ENCODE measurements around the gene TRAPPC1.
"Not testable (repeated sequence)": the region's sequence is repeated elsewhere in the genome, so short reads cannot be mapped to it uniquely, and the experiment has no call there.

The TRAPPC1 gene, protein sequence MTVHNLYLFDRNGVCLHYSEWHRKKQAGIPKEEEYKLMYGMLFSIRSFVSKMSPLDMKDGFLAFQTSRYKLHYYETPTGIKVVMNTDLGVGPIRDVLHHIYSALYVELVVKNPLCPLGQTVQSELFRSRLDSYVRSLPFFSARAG

DNA sequence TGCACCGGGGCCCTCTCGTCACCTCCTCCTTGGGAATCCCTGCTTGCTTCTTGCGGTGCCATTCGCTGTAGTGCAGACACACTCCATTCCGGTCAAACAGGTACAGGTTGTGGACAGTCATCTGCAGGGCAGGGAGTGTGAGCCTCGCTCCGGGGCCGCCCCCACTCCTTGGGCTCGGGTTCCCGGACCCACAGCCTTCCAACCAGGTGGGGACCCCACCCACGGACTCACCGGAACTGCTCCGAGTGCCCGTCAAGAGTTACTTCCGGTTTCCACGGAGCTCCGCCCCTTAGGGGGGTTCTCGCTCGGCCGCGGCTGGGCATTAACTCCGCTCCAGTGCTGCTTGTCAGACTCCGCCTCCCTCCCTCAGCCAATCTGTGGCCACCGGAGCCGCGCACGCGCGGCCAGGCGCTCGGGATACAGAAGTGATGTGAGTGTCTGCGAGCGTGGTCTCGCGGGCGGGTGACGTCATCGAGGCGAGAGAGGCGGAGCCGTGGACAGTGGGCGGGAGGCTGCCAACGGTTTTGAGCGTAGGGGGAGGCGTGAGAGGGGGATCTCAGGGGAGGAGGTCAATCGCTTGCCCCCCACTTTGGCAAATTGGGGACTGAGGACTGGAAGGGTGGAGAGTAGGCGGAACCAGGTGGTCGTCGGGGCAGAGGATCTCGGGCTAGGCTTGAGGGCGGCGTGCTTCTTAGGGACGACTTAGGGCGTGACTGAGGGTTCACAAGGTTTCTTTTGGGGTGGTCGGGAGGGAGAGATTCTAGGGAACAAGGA is at the start of gene TRAPPC1, which contains the start of gene CNTROB:
Gene TRAPPC1 (minus strand): TSS at position 238 of the 774 bp plus-strand sequence. CDS start 117 bp downstream, at position 121.
Gene CNTROB (plus strand): TSS at position 498 of the 774 bp plus-strand sequence. CDS start 874 bp downstream, outside the sequence.
- peak; percentile 82 to 88 for DNase-seq

DNA sequence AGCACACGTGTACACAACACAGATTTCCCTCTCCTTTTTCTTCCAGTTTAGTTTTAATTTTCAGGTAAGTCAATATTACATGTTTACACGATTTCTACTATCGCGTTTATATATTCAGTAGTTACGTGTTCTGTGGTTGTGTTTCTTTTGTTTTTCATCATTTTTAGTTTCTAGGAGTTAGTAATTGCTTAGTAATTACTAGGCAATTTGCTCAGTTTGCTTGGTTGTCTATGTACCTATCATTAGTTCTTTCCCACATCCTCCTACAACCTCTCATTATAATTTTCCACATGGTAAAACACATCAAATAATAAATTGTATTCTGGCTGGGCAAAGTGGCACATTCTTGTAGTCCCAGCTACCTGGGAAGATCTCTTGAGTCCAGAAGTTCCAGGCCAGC is 46.1 kb upstream of the TRAPPC1 start:
- no peak for DNase-seq

DNA sequence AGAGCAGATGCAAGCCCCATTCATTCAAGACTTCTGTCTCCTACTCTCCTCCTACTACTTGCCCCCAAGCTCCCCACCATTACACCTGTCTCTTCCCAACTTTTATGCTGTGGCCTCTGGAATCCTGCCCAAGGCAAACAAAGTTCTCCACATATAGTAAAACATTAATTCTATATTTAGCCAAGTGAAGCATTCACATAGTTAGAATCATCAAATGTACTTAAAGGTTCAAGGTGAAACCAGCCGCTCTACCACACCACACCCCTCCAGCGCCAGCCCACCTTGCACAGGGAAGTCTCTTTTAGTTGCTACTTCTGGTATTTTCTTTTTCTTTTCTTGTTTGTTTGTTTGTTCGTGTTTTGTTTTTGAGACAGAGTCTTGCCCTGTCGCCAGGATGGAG is 45.3 kb upstream of the TRAPPC1 start:
- DNase-seq: no peak

DNA sequence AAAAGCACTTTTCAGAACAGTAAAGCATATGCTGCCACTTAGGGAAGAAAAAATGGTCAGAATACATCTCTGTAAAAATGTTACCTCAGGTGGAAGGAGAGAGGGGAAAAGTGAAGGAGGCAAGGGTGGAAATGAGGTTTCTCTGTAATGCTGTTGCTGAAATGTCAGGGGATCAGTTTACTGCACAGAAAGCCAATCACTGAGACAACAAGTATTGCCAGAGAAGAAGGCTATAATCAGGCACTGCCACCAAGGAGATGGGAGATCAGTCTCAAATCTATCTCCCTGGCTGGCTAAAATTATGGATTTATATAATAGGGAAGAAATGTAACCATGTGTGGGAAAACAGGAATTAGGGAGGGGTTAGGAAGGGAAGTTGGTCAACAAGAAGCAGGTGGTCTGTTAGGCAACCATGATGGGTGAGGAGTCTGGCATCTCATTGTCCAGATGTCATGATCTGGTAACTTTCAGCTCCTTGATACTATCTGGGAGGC is 42.9 kb upstream of the TRAPPC1 start:
- DNase-seq: no peak

DNA sequence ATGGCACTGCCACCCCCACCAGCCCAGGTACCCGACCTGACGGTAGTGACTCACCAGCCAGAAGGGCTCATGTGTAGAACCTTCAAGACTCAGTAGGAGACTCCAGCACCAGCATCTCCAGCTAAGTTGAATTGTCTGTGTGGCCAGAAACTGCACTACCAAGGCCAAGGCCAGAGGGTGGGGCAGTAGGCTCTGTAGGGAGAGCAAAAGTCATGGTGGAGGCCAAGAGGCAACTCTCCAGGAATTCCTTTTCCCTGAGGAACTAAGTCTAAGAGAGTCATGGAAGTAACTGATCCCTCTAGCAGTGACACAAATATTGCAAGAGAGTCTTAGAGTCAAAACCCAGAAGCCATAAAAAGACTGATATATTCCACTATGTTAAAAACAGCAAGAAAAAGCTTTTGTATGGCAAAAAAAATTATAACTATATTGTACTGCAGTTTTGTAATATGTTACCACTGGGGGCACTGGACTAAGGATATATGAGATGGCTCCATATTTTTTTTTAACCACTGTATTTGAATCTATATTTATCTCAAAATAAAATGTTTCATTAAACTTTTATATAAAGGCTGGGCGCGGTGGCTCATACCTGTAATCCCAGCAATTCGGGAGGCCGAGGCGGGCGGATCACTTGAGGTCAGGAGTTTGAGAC is 40.5 kb upstream of the TRAPPC1 start:
- no peak for DNase-seq

DNA sequence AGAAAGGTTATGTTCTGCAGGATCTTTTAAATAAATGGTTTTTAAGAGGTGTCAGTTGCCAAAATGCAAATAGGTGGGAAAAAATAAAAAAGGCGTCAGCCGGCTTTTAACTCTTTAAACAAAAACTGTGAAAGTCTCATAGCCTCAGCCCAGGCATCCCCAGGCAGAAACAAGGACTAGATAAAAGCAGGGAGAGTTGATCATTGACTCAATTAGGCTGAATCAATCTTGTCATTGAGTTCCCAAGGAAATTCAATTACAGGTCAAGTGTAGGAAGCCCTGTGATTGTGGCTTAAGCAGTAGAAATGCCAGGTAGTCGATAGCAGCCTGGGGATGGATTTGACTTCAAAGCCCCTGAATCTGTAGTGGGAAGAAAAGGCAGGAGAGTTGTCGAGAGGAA is 39.9 kb upstream of the TRAPPC1 start:
- no peak for DNase-seq

DNA sequence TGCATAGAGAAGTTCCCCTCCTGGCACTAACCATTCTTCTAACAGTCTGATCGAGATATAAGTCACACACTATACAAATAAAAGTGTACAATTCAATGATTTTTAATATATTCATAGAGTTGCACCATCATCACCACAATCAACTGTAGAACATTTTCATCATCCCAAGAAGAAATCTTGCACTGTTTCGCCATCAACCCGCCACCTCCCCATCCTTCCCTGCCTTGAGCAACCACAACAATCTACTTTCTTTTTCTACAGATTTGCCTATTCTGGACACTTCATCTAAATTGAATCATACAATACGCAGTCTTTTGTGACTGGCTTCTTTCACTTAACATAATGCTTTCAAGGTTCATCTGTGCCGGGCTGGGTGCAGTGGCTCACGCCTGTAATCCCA is 37.7 kb upstream of the TRAPPC1 start:
- DNase-seq: peak; percentile 75 to 86

DNA sequence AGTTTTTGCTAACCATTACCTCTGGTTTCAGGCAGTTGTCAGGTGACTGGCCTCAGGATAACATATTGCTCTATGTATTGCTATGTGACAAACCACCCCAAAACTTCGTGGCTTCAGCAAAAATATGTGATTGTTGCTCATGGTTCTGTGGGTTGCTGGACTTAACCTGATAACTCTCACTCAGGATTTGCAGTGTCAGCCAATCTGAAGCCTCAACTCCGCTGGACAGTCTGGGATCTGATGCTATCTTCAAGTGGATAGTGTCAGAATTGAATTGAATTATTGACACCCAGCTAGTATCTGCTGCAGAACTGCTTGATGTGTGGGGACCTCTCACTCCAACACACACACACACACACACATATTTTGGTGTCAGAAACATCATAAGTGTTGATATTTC is 36.0 kb upstream of the TRAPPC1 start:
- no peak for DNase-seq

DNA sequence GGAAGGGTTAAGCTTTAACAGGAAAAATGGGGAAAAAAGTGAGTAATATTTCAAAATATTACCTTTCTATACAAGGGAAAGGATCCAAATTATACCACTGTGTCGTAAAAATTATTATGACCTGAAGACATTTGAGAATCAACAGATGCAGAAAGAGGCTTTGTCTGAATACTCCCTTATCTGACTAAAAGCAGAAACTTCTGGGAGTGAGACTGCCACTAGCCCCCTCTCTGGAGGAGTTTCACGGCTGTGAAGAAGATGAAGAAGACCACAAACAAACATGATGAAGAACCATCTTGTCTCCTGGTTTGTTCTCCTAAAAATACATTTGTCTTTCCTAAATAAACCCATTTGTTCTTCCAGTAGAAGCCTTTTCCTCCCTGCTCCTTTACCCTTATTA is 29.7 kb upstream of the TRAPPC1 start:
- DNase-seq: no peak

DNA sequence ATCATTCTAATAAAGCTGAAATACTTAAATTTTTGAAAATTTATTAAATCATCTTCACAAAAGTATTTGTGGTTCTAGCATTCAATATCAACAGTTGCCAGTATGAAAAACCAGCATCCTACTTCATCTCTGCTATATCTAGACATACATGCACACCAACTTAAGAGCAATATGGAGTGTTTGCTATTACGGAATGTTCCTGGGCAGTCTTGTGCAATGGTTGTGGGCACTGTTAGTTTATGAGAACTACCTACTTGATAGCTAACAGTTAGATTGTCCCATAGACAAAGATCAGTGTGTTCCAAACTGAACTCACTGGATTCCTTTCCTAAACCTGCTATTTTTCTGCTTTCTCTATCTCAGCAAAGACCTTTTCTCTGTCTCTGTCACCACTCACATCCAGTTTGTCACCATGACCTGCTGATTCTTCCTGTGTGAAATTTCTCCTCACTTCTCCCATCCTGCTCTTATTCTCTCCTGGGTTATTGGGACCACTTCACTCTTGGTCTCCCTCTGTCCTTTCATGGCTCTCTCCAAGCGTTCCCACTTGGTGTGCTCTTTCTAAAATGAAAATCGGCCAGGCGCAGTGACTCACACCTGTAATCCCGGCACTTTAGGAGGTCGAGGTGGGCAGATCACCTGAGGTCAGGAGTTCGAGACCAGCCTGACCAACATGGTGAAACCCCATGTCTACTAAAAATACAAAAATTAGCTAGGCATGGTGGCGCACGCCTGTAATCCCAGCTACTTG is 27.9 kb upstream of the TRAPPC1 start:
- DNase-seq: peak; percentile 48 to 67

DNA sequence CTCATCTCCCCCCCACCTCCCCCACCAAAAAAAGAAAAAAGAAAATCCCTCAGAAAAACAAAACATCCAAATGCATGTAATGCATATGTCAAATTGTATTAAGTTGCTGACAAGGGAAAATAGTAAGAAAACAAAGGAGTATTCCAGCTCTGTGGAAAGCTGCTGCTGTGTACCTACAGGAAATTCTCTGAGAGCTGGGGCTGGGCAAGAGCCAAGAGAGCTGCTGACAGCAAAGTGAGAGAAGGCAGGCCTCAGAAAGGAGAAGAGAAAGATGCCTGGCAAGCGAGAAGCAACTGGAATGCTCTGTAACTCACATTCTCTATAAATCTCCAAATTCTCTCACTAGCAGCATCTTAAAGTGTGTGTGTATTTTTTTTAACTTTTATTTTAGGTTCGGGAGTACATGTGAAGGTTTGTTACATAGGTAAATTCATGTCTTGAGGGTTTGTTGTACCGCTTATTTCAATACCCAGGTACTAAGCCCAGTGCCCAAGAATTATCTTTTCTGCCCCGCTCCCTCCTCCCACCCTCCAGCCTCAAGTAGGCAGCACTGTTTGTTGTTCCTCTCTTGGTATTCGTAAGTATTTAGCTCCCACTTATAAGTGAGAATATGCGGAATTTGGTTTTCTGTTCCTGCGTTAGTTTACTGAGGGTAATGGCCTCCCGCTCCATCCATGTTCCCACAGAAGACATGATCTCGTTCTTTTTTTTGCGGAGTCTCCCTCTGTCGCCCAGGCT is 24.7 kb upstream of the TRAPPC1 start:
- DNase-seq: no peak

DNA sequence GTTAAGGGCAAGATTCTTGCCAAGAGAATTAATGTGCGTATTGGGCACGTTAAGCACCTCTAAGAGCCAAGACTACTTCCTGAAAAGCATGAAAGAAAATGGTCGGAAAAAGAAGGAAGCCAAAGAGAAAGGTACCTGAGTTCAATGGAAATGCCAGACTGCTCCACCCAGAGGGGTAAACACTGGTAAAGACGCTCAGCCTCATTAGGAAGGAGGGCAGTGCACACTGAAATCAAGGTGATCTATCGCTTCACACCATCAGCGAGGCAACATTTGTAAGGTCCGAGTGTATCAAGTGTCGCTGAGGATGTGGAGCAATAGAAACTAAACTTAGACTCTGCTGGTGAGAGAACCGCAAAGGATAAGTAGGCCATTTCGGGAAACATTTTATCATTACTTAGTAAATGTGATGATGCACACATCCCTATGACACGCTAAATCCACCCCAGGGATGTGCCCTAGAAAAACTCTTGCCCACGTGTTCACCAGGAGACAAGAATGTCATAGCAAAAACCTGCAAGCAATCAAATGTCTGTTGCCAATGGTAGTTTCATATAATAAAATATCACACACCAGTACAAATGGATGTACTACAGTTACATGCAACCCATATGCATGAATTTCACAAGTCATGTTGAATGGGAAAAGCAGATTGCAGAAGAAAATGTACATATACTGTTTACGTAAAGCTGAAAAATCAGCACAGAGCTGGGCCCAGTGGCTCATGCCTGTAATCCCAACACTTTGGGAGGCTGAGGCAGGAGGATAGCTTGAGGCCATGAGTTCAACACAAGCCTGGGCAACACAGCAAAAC is 23.9 kb upstream of the TRAPPC1 start:
- DNase-seq: no peak

DNA sequence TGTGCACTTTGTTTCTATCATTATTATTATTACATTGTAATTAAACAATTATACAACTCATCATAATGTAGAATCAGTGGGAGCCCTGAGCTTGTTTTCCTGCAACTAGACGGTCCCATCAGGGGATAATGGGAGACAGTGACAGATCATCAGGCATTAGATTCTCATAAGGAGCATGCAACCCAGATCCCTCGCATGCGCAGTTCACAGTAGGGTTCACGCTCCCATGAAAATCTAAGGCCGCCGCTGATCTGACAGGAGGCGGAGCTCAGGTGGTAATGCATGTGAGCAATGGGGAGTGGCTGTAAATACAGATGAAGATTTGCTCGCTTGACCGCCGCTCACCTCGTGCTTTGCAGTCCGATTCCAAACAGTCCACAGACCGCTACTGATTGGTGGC is 21.5 kb upstream of the TRAPPC1 start:
- DNase-seq: not testable (repeated sequence)

DNA sequence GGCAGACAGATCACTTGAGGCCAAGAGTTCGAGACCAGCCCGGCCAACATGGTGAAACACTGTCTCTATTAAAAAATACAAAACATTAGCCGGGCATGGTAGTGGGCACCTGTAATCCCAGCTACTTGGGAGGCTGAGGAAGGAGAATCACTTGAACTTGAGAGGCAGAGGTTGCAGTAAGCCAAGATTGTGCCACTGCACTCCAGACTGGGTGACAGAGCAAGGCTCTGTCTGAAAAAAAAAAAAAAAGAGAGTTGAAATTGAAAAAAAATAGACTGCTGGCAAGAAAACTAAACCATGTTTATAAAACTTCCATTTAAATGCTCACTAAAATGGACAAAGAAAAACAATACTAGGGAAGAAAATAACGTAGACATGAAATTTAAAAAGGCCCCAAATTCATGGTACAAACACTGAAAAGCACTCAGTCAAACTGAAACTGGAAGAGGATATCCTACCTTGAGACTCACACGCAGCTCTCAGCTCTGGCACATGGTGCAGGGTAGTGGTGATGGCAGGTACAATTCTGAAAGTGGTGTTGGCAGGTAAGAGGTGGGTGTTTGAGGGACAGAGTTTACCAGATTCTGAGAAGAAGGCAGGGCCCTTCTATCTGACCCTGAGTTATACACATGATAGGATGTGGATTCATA is 19.5 kb upstream of the TRAPPC1 start:
- DNase-seq: no peak

DNA sequence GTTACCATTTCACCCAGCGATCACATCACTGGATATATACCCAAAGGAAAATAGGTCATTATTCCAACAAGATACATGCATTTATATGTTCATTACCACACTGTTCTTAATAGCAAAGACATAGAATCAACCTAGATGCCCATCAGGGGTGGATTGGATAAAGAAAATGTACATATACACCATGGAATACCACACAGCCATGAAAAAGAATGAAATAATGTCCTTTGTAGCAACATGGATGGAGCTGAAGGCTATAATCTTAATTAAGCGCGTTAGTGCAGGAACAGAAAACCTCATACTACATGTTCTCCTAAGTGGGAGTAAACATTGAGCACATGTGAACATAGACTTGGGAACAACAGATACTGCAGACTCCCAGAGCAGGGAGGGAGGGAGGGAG is 18.8 kb upstream of the TRAPPC1 start:
- DNase-seq: no peak

DNA sequence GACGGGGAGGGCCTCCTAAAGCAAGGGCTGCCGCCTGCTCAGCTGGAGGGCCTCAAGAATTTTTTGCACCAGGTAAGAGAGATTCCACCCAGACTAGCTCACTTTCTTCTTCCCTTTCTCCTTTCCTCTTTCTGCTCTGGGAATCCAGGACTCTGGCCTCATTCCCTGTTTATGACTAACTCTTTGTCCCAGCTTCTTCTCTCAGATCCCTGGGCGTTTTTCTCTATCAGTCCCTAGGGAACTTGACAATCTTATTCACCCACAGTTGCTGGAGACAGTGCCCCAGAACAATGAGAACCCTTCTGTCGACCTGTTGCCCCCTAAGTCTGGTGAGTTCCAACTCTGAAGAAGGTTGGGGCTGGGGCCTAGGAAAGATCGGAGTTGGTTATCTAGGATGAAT is 15.9 kb upstream of the TRAPPC1 start:
- no peak for DNase-seq

DNA sequence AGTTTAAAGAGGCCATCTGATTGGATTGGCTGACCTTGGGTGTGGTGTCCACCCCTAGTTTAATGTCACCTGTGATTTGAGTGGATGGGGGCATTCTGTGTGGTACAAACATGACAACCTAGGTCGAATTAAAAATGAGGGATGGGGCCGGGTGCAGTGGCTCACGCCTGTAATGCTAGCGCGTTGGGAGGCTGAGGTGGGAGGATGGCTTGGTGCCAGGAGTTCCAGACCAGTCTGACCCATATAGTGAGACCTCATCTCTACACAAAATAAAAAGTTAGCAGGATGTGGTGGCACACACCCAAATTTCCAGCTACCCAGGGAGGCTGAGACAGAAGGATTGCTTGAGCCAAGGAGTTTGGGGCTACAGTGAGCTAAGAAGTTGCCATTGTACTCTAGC is 14.7 kb upstream of the TRAPPC1 start:
- no peak for DNase-seq

DNA sequence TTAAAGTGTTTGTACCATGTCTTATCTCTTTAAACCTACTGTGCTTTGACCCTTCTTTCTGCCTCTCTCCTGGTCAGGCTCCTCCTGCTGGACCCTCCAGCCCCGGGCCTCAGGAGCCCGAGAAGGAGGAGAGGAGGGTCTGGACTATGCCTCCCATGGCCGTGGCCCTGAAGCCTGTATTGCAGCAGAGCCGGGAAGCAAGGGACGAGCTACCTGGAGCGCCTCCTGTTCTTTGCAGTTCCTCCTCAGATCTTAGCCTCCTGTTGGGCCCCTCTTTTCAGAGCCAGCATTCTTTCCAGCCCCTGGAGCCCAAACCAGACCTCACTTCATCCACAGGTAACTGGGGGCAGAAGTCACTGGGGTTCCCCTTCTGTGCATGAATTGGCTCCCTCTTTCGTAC is 13.9 kb upstream of the TRAPPC1 start:
- no peak for DNase-seq

DNA sequence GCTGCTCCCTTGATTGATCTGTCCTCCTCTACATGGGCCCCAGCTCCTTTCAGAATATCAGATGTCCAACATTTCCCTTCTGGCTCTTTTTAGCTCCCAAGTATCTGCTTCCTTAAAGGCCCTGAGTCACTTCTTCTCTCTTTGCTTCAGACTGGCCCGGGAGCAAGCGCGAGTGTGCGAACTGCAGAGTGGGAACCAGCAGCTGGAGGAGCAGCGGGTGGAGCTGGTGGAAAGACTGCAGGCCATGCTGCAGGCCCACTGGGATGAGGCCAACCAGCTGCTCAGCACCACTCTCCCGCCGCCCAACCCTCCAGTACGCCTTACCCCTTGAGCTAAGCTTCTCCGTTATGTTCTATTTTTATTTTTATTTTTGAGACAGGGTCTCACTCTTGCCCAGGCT is 12.6 kb upstream of the TRAPPC1 start:
- DNase-seq: no peak

DNA sequence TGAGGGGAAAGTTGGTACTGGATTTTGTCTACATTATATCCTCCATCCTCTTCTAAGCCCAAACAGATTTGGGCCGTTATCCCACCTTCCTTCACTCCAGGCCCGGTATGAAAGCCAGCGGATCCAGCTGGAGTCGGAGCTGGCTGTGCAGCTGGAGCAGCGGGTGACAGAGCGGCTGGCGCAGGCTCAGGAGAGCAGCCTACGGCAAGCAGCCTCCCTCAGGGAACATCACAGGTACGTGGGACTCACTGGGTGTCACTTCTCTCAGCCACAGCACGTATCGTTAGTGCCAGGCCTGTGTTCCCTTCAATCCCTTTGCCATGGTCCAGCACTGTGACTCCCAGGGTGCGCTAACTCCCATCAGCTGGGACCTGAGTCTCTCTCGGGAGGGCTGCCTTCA is 11.5 kb upstream of the TRAPPC1 start:
- DNase-seq: no peak

DNA sequence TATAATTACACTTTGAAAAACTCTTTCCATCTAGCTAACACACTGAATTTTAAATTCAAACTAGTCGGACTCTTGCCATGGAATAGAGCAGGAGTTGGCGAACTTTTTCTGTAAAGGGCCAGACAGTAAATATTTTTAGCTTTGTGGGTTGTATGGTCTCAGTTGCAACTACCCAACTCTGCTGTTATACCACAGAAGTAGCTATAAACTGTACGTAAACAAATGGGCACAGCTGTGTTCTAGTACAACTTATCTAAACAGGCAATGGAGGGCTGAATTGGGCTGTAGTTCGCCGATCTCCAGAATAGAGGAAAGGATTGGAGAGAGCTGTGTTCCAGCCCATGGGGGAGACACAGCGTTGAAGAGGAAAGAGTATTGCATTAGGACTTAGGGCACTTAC is 9.0 kb upstream of the TRAPPC1 start:
- no peak for DNase-seq
